Measurements from ENCODE around the gene RTEL1.

The RTEL1 gene

GRCh38 chr20:63655249-63655648 is 2.9 kb upstream of the RTEL1 start:
- H2AFZ ChIP-seq (ENCODE audit: low read length) = no peak overlapping the region
- no peaks in the 10 kb centered on the region for H3K9me2 ChIP-seq (ENCODE audit: low read depth, low read length)
- H3K79me2 ChIP-seq (ENCODE audit: insufficient read depth, low read length) = no peaks in the 10 kb centered on the region
- H3K9ac ChIP-seq (ENCODE audit: low read length) = no peak overlapping the region
- H3K27ac ChIP-seq (ENCODE audit: low read depth, low read length, poor library complexity, severe bottlenecking) = no peak overlapping the region
- TF ChIP-seq, protein P1, sequence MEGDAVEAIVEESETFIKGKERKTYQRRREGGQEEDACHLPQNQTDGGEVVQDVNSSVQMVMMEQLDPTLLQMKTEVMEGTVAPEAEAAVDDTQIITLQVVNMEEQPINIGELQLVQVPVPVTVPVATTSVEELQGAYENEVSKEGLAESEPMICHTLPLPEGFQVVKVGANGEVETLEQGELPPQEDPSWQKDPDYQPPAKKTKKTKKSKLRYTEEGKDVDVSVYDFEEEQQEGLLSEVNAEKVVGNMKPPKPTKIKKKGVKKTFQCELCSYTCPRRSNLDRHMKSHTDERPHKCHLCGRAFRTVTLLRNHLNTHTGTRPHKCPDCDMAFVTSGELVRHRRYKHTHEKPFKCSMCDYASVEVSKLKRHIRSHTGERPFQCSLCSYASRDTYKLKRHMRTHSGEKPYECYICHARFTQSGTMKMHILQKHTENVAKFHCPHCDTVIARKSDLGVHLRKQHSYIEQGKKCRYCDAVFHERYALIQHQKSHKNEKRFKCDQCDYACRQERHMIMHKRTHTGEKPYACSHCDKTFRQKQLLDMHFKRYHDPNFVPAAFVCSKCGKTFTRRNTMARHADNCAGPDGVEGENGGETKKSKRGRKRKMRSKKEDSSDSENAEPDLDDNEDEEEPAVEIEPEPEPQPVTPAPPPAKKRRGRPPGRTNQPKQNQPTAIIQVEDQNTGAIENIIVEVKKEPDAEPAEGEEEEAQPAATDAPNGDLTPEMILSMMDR (IDR thresholded peaks at IDR 0.05; ENCODE audit: low read length) = no peak
- TF ChIP-seq EZH2 (IDR thresholded peaks at IDR 0.05; ENCODE audit: borderline replicate concordance, low read length) = no peak
- H3K36me3 ChIP-seq (ENCODE audit: insufficient read depth, low read length) = peaks cover under 1% of the 10 kb centered on the region; the same call in 1 of the 2 replicates
- no peaks in the 10 kb centered on the region for H3K9me3 ChIP-seq (ENCODE audit: low read length)
- H3K27me3 ChIP-seq (ENCODE audit: insufficient read depth, low read length) = peaks cover 6% of the 10 kb centered on the region; the same call in 1 of the 2 replicates
- H4K20me1 ChIP-seq (ENCODE audit: insufficient read depth, low read length) = no peaks in the 10 kb centered on the region
- peaks cover 40% of the 10 kb centered on the region for H3K4me1 ChIP-seq (ENCODE audit: insufficient read depth, low read length, severe bottlenecking)
- H3K4me3 ChIP-seq (ENCODE audit: low read depth, low read length, poor library complexity, severe bottlenecking) = no peak overlapping the region
- no peaks in the 10 kb centered on the region for H3F3A ChIP-seq (ENCODE audit: insufficient read depth, low read length)
- H3K4me2 ChIP-seq (ENCODE audit: low read length) = no peak overlapping the region

DNA sequence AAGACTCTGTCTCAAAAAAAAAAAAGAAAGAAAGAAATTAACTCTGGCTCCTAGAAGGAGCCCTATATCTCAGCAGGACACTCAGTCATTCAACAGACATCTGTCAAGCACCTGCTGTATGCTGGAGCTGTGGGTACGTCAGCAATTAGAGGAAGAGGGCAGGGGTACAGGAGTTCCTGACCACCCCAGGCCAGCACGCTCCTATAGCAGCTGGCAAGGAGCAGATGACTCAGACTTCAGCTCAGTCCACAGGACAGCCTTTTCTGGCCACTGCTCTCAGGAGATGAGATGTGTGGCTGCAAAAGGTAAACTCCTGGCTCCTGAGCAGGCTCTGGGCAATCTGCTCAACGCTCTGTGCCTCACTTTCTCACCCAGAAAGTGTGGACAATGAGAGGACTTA is 1.7 kb upstream of the RTEL1 start:
- Histone ChIP-seq H3K9ac (ENCODE audit: low read length) (no peak overlapping the region), H3K4me1 (ENCODE audit: insufficient read depth, low read length, severe bottlenecking) (peaks cover 40% of the 10 kb centered on the region), H3K4me3 (ENCODE audit: low read depth, low read length, poor library complexity, severe bottlenecking) (no peak overlapping the region), H3K79me2 (ENCODE audit: insufficient read depth, low read length) (no peaks in the 10 kb centered on the region), H3F3A (ENCODE audit: insufficient read depth, low read length) (no peaks in the 10 kb centered on the region), H3K27me3 (ENCODE audit: insufficient read depth, low read length) (peaks cover 6% of the 10 kb centered on the region; the same call in 1 of the 2 replicates), H2AFZ (ENCODE audit: low read length) (no peak overlapping the region), H3K36me3 (ENCODE audit: insufficient read depth, low read length) (peaks cover 5% of the 10 kb centered on the region; the same call in 1 of the 2 replicates), H4K20me1 (ENCODE audit: insufficient read depth, low read length) (no peaks in the 10 kb centered on the region), H3K9me2 (ENCODE audit: low read depth, low read length) (no peaks in the 10 kb centered on the region), H3K4me2 (ENCODE audit: low read length) (no peak overlapping the region), H3K27ac (ENCODE audit: low read depth, low read length, poor library complexity, severe bottlenecking) (no peak overlapping the region), H3K9me3 (ENCODE audit: low read length) (no peaks in the 10 kb centered on the region)
- TF ChIP-seq, protein P1 (IDR thresholded peaks at IDR 0.05; ENCODE audit: low read length) = no peak
- TF ChIP-seq EZH2 (IDR thresholded peaks at IDR 0.05; ENCODE audit: borderline replicate concordance, low read length) = no peak

DNA sequence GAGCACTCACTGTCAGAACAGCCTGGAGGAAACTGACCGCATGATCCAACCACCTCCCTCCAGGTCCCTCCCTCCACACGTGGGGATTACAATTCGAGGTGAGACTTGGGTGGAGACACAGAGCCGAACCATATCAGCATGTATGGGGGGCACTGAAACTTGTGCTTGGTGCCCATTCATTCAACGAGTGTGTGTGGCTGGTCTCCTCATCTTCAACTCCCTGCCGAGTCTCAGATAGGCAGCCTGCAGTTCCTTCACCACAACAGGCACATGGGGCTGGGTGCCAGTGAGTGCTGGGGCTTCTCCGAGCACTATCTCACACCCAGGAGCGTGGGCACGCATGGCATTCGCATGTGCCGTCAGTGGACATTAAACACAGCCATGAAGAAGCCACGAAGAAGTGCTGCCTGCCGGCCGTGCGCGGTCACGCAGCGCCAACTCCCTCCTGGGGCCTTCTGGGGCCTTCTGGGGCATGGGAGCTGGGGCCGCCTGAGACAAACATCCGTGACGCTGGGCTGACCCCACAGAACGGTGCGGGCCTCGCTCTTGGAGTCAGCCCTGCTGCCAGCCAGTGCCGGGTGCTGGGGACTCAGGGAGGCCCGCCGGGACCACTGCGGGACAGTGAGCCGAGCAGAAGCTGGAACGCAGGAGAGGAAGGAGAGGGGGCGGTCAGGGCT is 714 bp upstream of the RTEL1 start:
- Histone ChIP-seq H3K4me2 (ENCODE audit: low read length) (peak overlapping the region; percentile 90), H3K27me3 (ENCODE audit: insufficient read depth, low read length) (peaks cover 6% of the 10 kb centered on the region; the same call in 1 of the 2 replicates), H3K9ac (ENCODE audit: low read length) (peak overlapping the region; percentile 94), H2AFZ (ENCODE audit: low read length) (peak overlapping the region; percentile 68; the same call in 1 of the 2 replicates), H3K36me3 (ENCODE audit: insufficient read depth, low read length) (peaks cover 14% of the 10 kb centered on the region; the same call in 1 of the 2 replicates), H3K9me2 (ENCODE audit: low read depth, low read length) (no peaks in the 10 kb centered on the region), H3K9me3 (ENCODE audit: low read length) (no peaks in the 10 kb centered on the region), H3F3A (ENCODE audit: insufficient read depth, low read length) (no peaks in the 10 kb centered on the region), H4K20me1 (ENCODE audit: insufficient read depth, low read length) (no peaks in the 10 kb centered on the region), H3K79me2 (ENCODE audit: insufficient read depth, low read length) (no peaks in the 10 kb centered on the region), H3K4me1 (ENCODE audit: insufficient read depth, low read length, severe bottlenecking) (peaks cover 37% of the 10 kb centered on the region), H3K4me3 (ENCODE audit: low read depth, low read length, poor library complexity, severe bottlenecking) (peak overlapping the region; percentile 95), H3K27ac (ENCODE audit: low read depth, low read length, poor library complexity, severe bottlenecking) (no peak overlapping the region)
- TF ChIP-seq, protein P1 (IDR thresholded peaks at IDR 0.05; ENCODE audit: low read length) = no peak
- TF ChIP-seq EZH2 (IDR thresholded peaks at IDR 0.05; ENCODE audit: borderline replicate concordance, low read length) = no peak
